A673 (cell line): ENCODE data around the gene NID1. TPM values are rescaled to one million over a fixed set of nuclear protein-coding genes. Genes with fewer than 3 reads are reported as not detected.

Experiments
- BruUV-seq: library from RNA; stranded (reverse); fragments of 400-500 nt; replicated peaks from 2 replicates; lab custom pipeline; 2021; lab: Mats Ljungman, UMichigan
- CTCF ChIA-PET: fragments of 300-600 bp; sonication (Branson Sonifier 250); formaldehyde crosslinking; loops from one replicate; lab custom pipeline; 2022; ENCODE audit warnings: antibody characterized with exemption; lab: Charles Lee
- POLR2A ChIA-PET: fragments of 300-600 bp; sonication (Branson Sonifier 250); formaldehyde crosslinking; loops from one replicate; lab custom pipeline; 2022; ENCODE audit warnings: antibody characterized with exemption; ENCODE audit not compliant: low non-redundant PET; lab: Charles Lee
- DNase-seq: peaks from one replicate; pipeline ENCODE4 v3.0.0-alpha.2; 2015; ENCODE audit warnings: low spot score
- H3K27ac ChIP-seq: fragments of 200-600 bp; sonication (generic); 2 replicates; pipeline ENCODE4 v1.5.1; 2016; ENCODE audit warnings: mixed run types, low read depth, mild to moderate bottlenecking, mixed read lengths, antibody characterized with exemption, low read length; ENCODE audit not compliant: poor library complexity, severe bottlenecking
- H3K27me3 ChIP-seq: fragments of 200-600 bp; sonication (generic); replicated peaks from 2 replicates; pipeline ENCODE4 v1.6.1; 2017; ENCODE audit warnings: mixed run types, low read depth, mild to moderate bottlenecking, mixed read lengths, antibody characterized with exemption, low read length; ENCODE audit not compliant: insufficient read depth, poor library complexity
- H3K36me3 ChIP-seq: fragments of 200-600 bp; sonication (generic); 2 replicates; pipeline ENCODE4 v1.6.1; 2016; ENCODE audit warnings: mixed run types, mild to moderate bottlenecking, mixed read lengths, antibody characterized with exemption, low read length; ENCODE audit not compliant: insufficient read depth, poor library complexity, severe bottlenecking
- H3K4me1 ChIP-seq: fragments of 200-600 bp; sonication (generic); 2 replicates; pipeline ENCODE4 v1.6.1; 2017; ENCODE audit warnings: mixed run types, mild to moderate bottlenecking, mixed read lengths, antibody characterized with exemption, low read length; ENCODE audit not compliant: insufficient read depth, poor library complexity, severe bottlenecking
- H3K4me3 ChIP-seq: fragments of 200-600 bp; sonication (generic); 2 replicates; pipeline ENCODE4 v1.5.1; 2016; ENCODE audit warnings: low read depth, mixed run types, mild to moderate bottlenecking, mixed read lengths, low read length; ENCODE audit not compliant: poor library complexity, severe bottlenecking
- H3K9me3 ChIP-seq: fragments of 200-600 bp; sonication (generic); 2 replicates; pipeline ENCODE4 v1.6.1; 2016; ENCODE audit warnings: mixed run types, low read depth, mild to moderate bottlenecking, mixed read lengths, antibody characterized with exemption, low read length; ENCODE audit not compliant: poor library complexity, severe bottlenecking
- EZH2 ChIP-seq: fragments of 200-600 bp; sonication (generic); IDR thresholded peaks from 2 replicates; pipeline ENCODE4 v1.6.1; 2017; ENCODE audit warnings: borderline replicate concordance, low read depth, mild to moderate bottlenecking, mixed read lengths, antibody characterized with exemption, low read length; ENCODE audit not compliant: poor library complexity, severe bottlenecking
- intact Hi-C: fragments of 100-400 bp; cut with micrococcal nuclease; formaldehyde crosslinking; loops from one replicate; pipeline ENCODE4 v1.10.0; 2022; ENCODE audit not compliant: unreplicated experiment
- total RNA-seq: library from RNA; stranded (reverse); gene quantifications from 2 replicates; pipeline ENCODE4 v1.2.3, GENCODE V29; 2021
- TF ChIP-seq, protein P1 (sequence below): fragments of 300-800, 200-600 bp; sonication (generic); conservative IDR thresholded peaks from 2 replicates; pipeline ENCODE4 v1.5.1; 2017; ENCODE audit warnings: low read depth, mild to moderate bottlenecking, antibody characterized with exemption, low read length, moderate library complexity, mixed read lengths

NID1 gene
- total RNA-seq, 1 experiment from 2014 or later: 0.64 TPM

DNA sequence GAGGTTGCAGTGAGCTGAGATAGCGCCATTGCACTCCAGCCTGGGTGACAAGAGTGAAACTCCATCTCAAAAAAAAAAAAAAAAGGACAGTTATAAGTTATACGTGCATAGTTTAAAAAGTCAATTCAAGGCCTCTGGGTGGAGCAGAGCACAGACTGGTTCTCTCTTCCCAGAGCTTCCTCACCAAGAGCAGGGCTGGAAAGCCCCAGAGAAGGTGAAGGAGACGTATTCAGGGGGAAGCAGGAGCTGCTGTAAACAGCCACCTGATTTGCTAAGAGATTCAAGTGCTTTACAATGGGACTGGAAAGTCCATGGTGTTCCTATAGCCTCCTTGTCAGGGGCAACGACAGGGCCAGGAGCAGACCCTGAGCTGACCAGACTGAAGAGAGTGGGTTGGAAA is 113.2 kb downstream of the NID1 start:
- no TSS peak for BruUV-seq
- Histone ChIP-seq H3K4me1 (no peaks in the 10 kb centered on the region), H3K4me3 (no peak overlapping the region), H3K27ac (no peak overlapping the region), H3K27me3 (no peaks in the 10 kb centered on the region), H3K9me3 (no peaks in the 10 kb centered on the region), H3K36me3 (no peaks in the 10 kb centered on the region)
- CTCF ChIA-PET: no interaction called here
- intact Hi-C loops: no loop called here
- TF ChIP-seq EZH2: no peak
- TF ChIP-seq, protein P1, sequence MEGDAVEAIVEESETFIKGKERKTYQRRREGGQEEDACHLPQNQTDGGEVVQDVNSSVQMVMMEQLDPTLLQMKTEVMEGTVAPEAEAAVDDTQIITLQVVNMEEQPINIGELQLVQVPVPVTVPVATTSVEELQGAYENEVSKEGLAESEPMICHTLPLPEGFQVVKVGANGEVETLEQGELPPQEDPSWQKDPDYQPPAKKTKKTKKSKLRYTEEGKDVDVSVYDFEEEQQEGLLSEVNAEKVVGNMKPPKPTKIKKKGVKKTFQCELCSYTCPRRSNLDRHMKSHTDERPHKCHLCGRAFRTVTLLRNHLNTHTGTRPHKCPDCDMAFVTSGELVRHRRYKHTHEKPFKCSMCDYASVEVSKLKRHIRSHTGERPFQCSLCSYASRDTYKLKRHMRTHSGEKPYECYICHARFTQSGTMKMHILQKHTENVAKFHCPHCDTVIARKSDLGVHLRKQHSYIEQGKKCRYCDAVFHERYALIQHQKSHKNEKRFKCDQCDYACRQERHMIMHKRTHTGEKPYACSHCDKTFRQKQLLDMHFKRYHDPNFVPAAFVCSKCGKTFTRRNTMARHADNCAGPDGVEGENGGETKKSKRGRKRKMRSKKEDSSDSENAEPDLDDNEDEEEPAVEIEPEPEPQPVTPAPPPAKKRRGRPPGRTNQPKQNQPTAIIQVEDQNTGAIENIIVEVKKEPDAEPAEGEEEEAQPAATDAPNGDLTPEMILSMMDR: no peak
- POLR2A ChIA-PET: no interaction called here
- no peak for DNase-seq

DNA sequence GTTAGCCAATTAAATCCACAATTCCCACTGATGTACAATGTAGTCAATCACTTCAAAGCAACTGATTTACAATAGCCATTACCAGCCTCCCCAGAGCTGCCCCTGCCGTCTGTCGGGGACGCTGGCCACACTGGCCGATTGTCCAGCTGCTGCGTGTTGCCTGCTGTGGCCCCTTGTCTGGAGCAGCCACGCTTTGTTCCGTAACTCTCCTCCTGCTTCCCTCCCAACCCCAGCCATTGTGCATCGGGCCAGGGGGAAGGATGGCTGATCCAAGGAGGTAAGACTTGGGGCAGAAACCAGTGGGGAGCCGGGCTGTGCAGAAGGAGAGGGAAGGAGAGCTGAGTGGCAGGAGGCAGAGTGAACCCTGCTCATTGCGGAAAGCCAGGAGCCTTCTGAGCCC is 114.6 kb downstream of the NID1 start:
- intact Hi-C loops: no loop called here
- DNase-seq: no peak
- H3K27ac ChIP-seq: no peak overlapping the region
- POLR2A ChIA-PET: no interaction called here
- H3K4me1 ChIP-seq: no peaks in the 10 kb centered on the region
- H3K4me3 ChIP-seq: no peak overlapping the region
- CTCF ChIA-PET: no interaction called here
- TF ChIP-seq EZH2: no peak
- TF ChIP-seq, protein P1: no peak
- no TSS peak for BruUV-seq
- no peaks in the 10 kb centered on the region for H3K27me3 ChIP-seq
- H3K9me3 ChIP-seq: no peaks in the 10 kb centered on the region
- H3K36me3 ChIP-seq: no peaks in the 10 kb centered on the region

DNA sequence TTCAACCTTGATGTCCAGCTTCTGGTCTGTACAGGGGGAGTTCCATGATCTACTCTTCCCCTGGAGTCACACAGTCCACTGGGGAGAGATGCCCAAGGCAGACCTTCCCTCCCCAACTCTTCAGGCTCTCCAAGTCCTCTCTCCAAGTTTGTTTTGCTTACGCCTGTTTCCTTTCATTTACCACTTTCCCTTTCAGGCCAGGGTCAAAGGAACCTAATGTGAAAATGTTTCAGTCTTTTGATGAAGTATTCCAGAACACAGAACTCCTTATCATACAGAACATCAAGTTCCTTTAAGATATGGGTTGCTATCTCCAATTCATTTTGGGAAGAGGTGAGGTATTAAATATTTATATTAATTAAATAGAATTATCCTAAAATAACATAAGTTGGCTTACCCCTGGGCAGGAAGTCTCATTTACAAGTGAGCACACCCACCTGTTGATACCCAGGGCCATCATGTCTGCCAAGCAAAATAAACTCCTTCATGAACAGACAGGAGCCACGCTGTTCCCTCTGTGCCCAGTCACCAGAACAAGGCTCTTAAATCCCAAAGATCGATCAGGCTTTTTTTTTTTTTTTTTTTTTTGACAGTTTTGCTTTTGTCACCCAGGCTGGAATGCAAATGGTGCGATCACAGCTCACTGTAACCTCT is 116.0 kb downstream of the NID1 start:
- Histone ChIP-seq H3K4me1 (no peaks in the 10 kb centered on the region), H3K27me3 (no peaks in the 10 kb centered on the region), H3K9me3 (no peaks in the 10 kb centered on the region), H3K36me3 (no peaks in the 10 kb centered on the region), H3K4me3 (no peak overlapping the region), H3K27ac (no peak overlapping the region)
- DNase-seq: no peak
- no TSS peak for BruUV-seq
- ChIA-PET POLR2A (no interaction called here), CTCF (no interaction called here)
- intact Hi-C loops: no loop called here
- TF ChIP-seq, protein P1: no peak
- no peak for TF ChIP-seq EZH2
